ENCODE data around the gene CDO1. TPM values are rescaled to one million over a fixed set of nuclear protein-coding genes. Genes with fewer than 3 reads are reported as not detected.

Gene CDO1
- total and polyA plus RNA-seq, 4 donors: 2.9 to 31.7 (median 4.8) TPM

DNA sequence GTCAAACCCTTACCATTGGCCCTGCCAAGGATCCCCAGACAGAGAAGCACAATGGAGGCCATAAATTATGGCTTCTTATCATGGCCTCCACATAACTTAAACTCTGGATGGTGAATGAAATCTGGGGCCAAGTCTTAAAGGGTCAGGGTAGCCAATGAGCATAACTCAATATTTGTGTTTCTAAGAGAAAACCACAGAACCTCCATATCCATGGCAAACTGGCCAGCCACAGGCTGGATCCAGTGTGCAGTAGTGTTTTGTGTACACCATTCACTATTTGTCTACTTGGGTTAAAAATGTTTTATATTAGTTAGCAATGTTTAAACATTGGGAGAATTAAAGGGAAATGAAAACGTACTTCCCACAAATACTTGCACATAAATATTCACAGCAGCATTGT is 60.8 kb downstream of the CDO1 start:
- peaks cover 0 to 2% (median 0%) of the 10 kb centered on the region in 4 donors for H3K9me3 ChIP-seq (ENCODE audit: control insufficient read depth in 4 of 4, insufficient read depth in 3 of 4, low read length in 3 of 4)
- TF ChIP-seq, protein P1, sequence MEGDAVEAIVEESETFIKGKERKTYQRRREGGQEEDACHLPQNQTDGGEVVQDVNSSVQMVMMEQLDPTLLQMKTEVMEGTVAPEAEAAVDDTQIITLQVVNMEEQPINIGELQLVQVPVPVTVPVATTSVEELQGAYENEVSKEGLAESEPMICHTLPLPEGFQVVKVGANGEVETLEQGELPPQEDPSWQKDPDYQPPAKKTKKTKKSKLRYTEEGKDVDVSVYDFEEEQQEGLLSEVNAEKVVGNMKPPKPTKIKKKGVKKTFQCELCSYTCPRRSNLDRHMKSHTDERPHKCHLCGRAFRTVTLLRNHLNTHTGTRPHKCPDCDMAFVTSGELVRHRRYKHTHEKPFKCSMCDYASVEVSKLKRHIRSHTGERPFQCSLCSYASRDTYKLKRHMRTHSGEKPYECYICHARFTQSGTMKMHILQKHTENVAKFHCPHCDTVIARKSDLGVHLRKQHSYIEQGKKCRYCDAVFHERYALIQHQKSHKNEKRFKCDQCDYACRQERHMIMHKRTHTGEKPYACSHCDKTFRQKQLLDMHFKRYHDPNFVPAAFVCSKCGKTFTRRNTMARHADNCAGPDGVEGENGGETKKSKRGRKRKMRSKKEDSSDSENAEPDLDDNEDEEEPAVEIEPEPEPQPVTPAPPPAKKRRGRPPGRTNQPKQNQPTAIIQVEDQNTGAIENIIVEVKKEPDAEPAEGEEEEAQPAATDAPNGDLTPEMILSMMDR (IDR thresholded peaks at IDR 0.05; ENCODE audit: control extremely low read depth, extremely low read depth): no peak
- 51 to 81% methylated on average over 1 of the region's 1 CpG for WGBS, 2 donors
- no peak overlapping the region for H3K4me3 ChIP-seq
- no peak for ATAC-seq (ENCODE audit: insufficient read depth, low FRiP score)
- no peaks in the 10 kb centered on the region for H3K27me3 ChIP-seq (ENCODE audit: control insufficient read depth in 3 of 3, insufficient read depth in 3 of 3, low read length in 2 of 3)
- no peak overlapping the region for H3K9ac ChIP-seq (ENCODE audit: insufficient read depth in 1 of 2, low read length in 2 of 2)
- H3K4me1 ChIP-seq (ENCODE audit: control insufficient read depth in 5 of 5, insufficient read depth in 5 of 5, low read length in 5 of 5): peaks cover 0 to 2% (median 0%) of the 10 kb centered on the region in 5 donors
- no peak for DNase-seq
- no peak overlapping the region for H3K27ac ChIP-seq (ENCODE audit: low read depth in 1 of 2, low read length in 1 of 2)
- H3K36me3 ChIP-seq (ENCODE audit: control insufficient read depth in 4 of 4, insufficient read depth in 4 of 4, low read length in 4 of 4): no peaks in the 10 kb centered on the region

Small RNAs within 50 kb of the gene (small RNA-seq; reads per million reads assigned to genes)
- not detected for gene RNU2-49P (ENCODE audit: low replicate concordance)

Other genes starting within 250 kb of the CDO1 start
- 1 to 10 TPM; 1.5 to 5.8 TPM for gene TICAM2, start 214.2 kb downstream of the CDO1 start, total RNA-seq
- gene TICAM2, start 214.2 kb downstream of the CDO1 start, polyA plus RNA-seq: 1 to 10 TPM; 2.3 to 2.7 TPM
- gene TMED7, start 190.6 kb downstream of the CDO1 start, total RNA-seq: 100 to 1,000 TPM; 102 to 141 TPM
- gene TMED7, start 190.6 kb downstream of the CDO1 start, polyA plus RNA-seq: 10 to 100 TPM; 19.9 to 43.8 TPM
- 10 to 100 TPM; 31.2 to 75.4 TPM for gene ATG12, start 24.9 kb upstream of the CDO1 start, total RNA-seq
- gene ATG12, start 24.9 kb upstream of the CDO1 start, polyA plus RNA-seq: 10 to 100 TPM; 31.3 to 36.3 TPM
- gene AP3S1, start 25.3 kb upstream of the CDO1 start, total RNA-seq: 10 to 100 TPM; 53.0 to 90.4 TPM
- 10 to 100 TPM; 45.8 to 56.3 TPM for gene AP3S1, start 25.3 kb upstream of the CDO1 start, polyA plus RNA-seq
- gene LVRN, start 145.8 kb upstream of the CDO1 start, total RNA-seq: under 1 TPM; 0.25 to 0.94 TPM
- under 1 TPM; 0.10 TPM for gene LVRN, start 145.8 kb upstream of the CDO1 start, polyA plus RNA-seq
- gene ARL14EPL, start 215.8 kb upstream of the CDO1 start, total RNA-seq: not detected
- gene ARL14EPL, start 215.8 kb upstream of the CDO1 start, polyA plus RNA-seq: under 1 TPM in 1 of 2 donors, not detected in 1; 0.10 TPM

Data from lung (tissue), 13 donors.